K562 (cell line): ENCODE data around the gene NFAM1. TPM values are rescaled to one million over a fixed set of nuclear protein-coding genes. Genes with fewer than 3 reads are reported as not detected.

Source experiments
- ADNP ChIP-seq: fragments of 200-800 bp; sonication (Bioruptor generic); IDR thresholded peaks from 2 replicates; pipeline ENCODE4 v1.6.1; 2016; ENCODE audit warnings: missing genetic modification characterization, missing compliant biosample characterization
- BRD4 ChIP-seq: fragments of 200-600 bp; sonication (generic); IDR thresholded peaks from 2 replicates; pipeline ENCODE4 v1.6.1; 2017; ENCODE audit warnings: inconsistent platforms
- ETV5 ChIP-seq: sonication (generic); formaldehyde crosslinking; IDR thresholded peaks from 2 replicates; pipeline ENCODE4 v1.4.0; 2020; ENCODE audit warnings: low read depth, mild to moderate bottlenecking, missing genetic modification reagents
- FIP1L1 ChIP-seq: fragments of 200-400 bp; formaldehyde crosslinking; IDR thresholded peaks from 2 replicates; pipeline ENCODE4 v1.6.1; 2018; ENCODE audit warnings: mild to moderate bottlenecking, low read depth, low read length; ENCODE audit not compliant: poor library complexity, severe bottlenecking
- FOXA1 ChIP-seq: fragments of 450-650 bp; IDR thresholded peaks from 2 replicates; pipeline ENCODE4 v1.6.1; 2016; ENCODE audit warnings: mild to moderate bottlenecking, borderline replicate concordance
- FOXK2 ChIP-seq, 2 experiments: fragments of 450-650 bp; IDR thresholded peaks in 1 of 2; conservative IDR thresholded peaks in 1 of 2; 2 replicates each; pipeline ENCODE4 v1.6.1; 2016; ENCODE audit warnings: low read depth in 2 of 2, mild to moderate bottlenecking in 1 of 2
- GATAD2A ChIP-seq: fragments of 450-650 bp; IDR thresholded peaks from 2 replicates; pipeline ENCODE4 v1.6.1; 2017
- MCM7 ChIP-seq, 2 experiments: fragments of 450-650 bp; IDR thresholded peaks; 2 replicates each; pipeline ENCODE4 v1.6.1; 2016 to 2018
- PML ChIP-seq: IDR thresholded peaks from 2 replicates; pipeline ENCODE4 v1.6.1; 2012; ENCODE audit warnings: low read length, inconsistent platforms
- RBBP5 ChIP-seq: fragments of 200-600 bp; sonication (generic); IDR thresholded peaks from 2 replicates; pipeline ENCODE4 v1.6.1; 2012; ENCODE audit warnings: borderline replicate concordance, mild to moderate bottlenecking, low read length, control low read depth, inconsistent platforms; ENCODE audit not compliant: insufficient read depth, poor library complexity, severe bottlenecking
- RHOXF2B ChIP-seq: fragments of 250-450 bp; sonication (Bioruptor Pico); conservative IDR thresholded peaks from 2 replicates; pipeline ENCODE4 v1.5.1; 2021
- SMARCA5 ChIP-seq: fragments of 450-650 bp; IDR thresholded peaks from 2 replicates; pipeline ENCODE4 v1.6.1; 2016
- SMARCB1 ChIP-seq: IDR thresholded peaks from 2 replicates; pipeline ENCODE4 v1.6.1; 2011; ENCODE audit warnings: improper control_type of control experiment, low read depth; ENCODE audit not compliant: insufficient read length
- SMARCE1 ChIP-seq: fragments of 450-650 bp; IDR thresholded peaks from 2 replicates; pipeline ENCODE4 v1.7.1; 2016; ENCODE audit warnings: mild to moderate bottlenecking
- THRA ChIP-seq: fragments of 450-650 bp; IDR thresholded peaks from 2 replicates; pipeline ENCODE4 v1.6.1; 2017; ENCODE audit warnings: mild to moderate bottlenecking, moderate library complexity
- U2AF1 ChIP-seq: fragments of 200-400 bp; formaldehyde crosslinking; optimal IDR thresholded peaks from 2 replicates; pipeline ENCODE3; 2017; ENCODE audit warnings: mild to moderate bottlenecking, low read depth, low read length, moderate library complexity
- ZNF23 ChIP-seq: fragments of 250-450 bp; sonication (Bioruptor Pico); IDR thresholded peaks from 2 replicates; pipeline ENCODE4 v1.4.0; 2020; ENCODE audit warnings: mild to moderate bottlenecking
- ZNF263 ChIP-seq: sonication (generic); formaldehyde crosslinking; IDR thresholded peaks from 2 replicates; pipeline ENCODE4 v1.8.0; 2022; ENCODE audit warnings: mild to moderate bottlenecking, missing genetic modification reagents, borderline replicate concordance
- ZNF780A ChIP-seq: fragments of 250-450 bp; sonication (Bioruptor Pico); IDR thresholded peaks from 2 replicates; pipeline ENCODE4 v1.5.0; 2021; ENCODE audit warnings: mild to moderate bottlenecking
- polyA plus RNA-seq, 8 experiments: library from polyadenylated mRNA; depleted of rRNA in 4 of 8; stranded (reverse) in 5 of 8; unstranded in 3 of 8; fragments of >200 nt; fragmentation: Nextera tagmentation in 2 of 8; fragmentation: Illumina TruSeq in 1 of 8; extraction: Ambion mirVana in 2 of 8; extraction: Trizol in 1 of 8; gene quantifications; 2 replicates each; pipeline versions ENCODE4 v1.2.1 to v1.2.3, GENCODE V29; 2011 to 2014; ENCODE audit warnings: inconsistent platforms in 1 of 8, missing spikeins in 1 of 8
- total RNA-seq, 7 experiments: library from RNA; depleted of rRNA in 6 of 7; stranded (reverse); fragments of >200 nt in 6 of 7; fragmentation: Illumina TruSeq in 2 of 7; extraction: Trizol in 2 of 7; gene quantifications; 2 replicates each; pipeline versions ENCODE4 v1.2.1 to v1.2.3, GENCODE V29; 2011 to 2021; ENCODE audit warnings: low replicate concordance in 1 of 7
- TF ChIP-seq, protein P1 (sequence below): fragments of 450-650 bp; IDR thresholded peaks from 2 replicates; pipeline ENCODE4 v1.6.1; 2016; ENCODE audit warnings: low read depth, mild to moderate bottlenecking, moderate library complexity
- TF ChIP-seq, protein P2 (sequence below): sonication (generic); formaldehyde crosslinking; IDR thresholded peaks from 2 replicates; pipeline ENCODE4 v1.8.0; 2023; ENCODE audit warnings: mild to moderate bottlenecking, missing genetic modification reagents
- TF ChIP-seq, protein P3 (sequence below): fragments of 450-650 bp; IDR thresholded peaks from 2 replicates; pipeline ENCODE4 v1.6.1; 2016; ENCODE audit warnings: missing biosample characterization, missing genetic modification characterization
- TF ChIP-seq, protein P4 (sequence below): fragments of 250-450 bp; sonication (Bioruptor Pico); IDR thresholded peaks from 2 replicates; pipeline ENCODE4 v1.9.0; 2021; ENCODE audit warnings: mild to moderate bottlenecking, inconsistent platforms

The NFAM1 gene
- total and polyA plus RNA-seq, 9 of the 15 experiments (the other 6 are each of a cell fraction or from before 2014, with no cell fraction given) = 0.01 to 0.18 (median 0.03) TPM; not detected in 5

- TF ChIP-seq GATAD2A (no peak), SMARCE1 (peak; percentile 48; the same call in 1 of the 2 replicates), FOXA1 (no peak), U2AF1 (no peak), FOXK2 (conservative IDR thresholded peaks at IDR 0.05 in 1 of 2, IDR thresholded peaks at IDR 0.05 in 1 of 2; ENCODE audit: low read depth in 2 of 2) (no peak), BRD4 (no peak), THRA (no peak), RBBP5 (no peak), ZNF23 (CRISPR knock-in tag) (no peak), SMARCA5 (0 out of 2 replicates have a peak, but pooled peaks have one; percentile 32), ETV5 (no peak), ADNP (tag) (no peak; the same call in 1 of the 2 replicates), PML (no peak; the same call in 1 of the 2 replicates), MCM7 (IDR thresholded peaks at IDR 0.05) (no peak), ZNF780A (no peak), RHOXF2B (CRISPR knock-in tag) (no peak), FIP1L1 (no peak), ZNF263 (CRISPR knock-in tag) (no peak), SMARCB1 (no peak)
- TF ChIP-seq, protein P1, sequence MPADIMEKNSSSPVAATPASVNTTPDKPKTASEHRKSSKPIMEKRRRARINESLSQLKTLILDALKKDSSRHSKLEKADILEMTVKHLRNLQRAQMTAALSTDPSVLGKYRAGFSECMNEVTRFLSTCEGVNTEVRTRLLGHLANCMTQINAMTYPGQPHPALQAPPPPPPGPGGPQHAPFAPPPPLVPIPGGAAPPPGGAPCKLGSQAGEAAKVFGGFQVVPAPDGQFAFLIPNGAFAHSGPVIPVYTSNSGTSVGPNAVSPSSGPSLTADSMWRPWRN = no peak
- TF ChIP-seq, protein P2, sequence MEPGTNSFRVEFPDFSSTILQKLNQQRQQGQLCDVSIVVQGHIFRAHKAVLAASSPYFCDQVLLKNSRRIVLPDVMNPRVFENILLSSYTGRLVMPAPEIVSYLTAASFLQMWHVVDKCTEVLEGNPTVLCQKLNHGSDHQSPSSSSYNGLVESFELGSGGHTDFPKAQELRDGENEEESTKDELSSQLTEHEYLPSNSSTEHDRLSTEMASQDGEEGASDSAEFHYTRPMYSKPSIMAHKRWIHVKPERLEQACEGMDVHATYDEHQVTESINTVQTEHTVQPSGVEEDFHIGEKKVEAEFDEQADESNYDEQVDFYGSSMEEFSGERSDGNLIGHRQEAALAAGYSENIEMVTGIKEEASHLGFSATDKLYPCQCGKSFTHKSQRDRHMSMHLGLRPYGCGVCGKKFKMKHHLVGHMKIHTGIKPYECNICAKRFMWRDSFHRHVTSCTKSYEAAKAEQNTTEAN (CRISPR knock-in tag) = no peak
- TF ChIP-seq, protein P3, sequence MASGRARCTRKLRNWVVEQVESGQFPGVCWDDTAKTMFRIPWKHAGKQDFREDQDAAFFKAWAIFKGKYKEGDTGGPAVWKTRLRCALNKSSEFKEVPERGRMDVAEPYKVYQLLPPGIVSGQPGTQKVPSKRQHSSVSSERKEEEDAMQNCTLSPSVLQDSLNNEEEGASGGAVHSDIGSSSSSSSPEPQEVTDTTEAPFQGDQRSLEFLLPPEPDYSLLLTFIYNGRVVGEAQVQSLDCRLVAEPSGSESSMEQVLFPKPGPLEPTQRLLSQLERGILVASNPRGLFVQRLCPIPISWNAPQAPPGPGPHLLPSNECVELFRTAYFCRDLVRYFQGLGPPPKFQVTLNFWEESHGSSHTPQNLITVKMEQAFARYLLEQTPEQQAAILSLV = no peak
- TF ChIP-seq, protein P4, sequence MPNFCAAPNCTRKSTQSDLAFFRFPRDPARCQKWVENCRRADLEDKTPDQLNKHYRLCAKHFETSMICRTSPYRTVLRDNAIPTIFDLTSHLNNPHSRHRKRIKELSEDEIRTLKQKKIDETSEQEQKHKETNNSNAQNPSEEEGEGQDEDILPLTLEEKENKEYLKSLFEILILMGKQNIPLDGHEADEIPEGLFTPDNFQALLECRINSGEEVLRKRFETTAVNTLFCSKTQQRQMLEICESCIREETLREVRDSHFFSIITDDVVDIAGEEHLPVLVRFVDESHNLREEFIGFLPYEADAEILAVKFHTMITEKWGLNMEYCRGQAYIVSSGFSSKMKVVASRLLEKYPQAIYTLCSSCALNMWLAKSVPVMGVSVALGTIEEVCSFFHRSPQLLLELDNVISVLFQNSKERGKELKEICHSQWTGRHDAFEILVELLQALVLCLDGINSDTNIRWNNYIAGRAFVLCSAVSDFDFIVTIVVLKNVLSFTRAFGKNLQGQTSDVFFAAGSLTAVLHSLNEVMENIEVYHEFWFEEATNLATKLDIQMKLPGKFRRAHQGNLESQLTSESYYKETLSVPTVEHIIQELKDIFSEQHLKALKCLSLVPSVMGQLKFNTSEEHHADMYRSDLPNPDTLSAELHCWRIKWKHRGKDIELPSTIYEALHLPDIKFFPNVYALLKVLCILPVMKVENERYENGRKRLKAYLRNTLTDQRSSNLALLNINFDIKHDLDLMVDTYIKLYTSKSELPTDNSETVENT (CRISPR knock-in tag) = no peak
These were observed 12.1 kb upstream of the NFAM1 start (continued) for GRCh38 chr22:42444077-42444904.
